T47D (cell line): Measurements from ENCODE around the gene CBL.

Experiments
- DNase-seq, 2 experiments: peaks; one replicate each; pipeline versions ENCODE4 v3.0.0 to v3.0.0-alpha.2; 2011 to 2012; ENCODE audit warnings: low read depth in 1 of 2, low spot score in 1 of 2
- JUND ChIP-seq: IDR thresholded peaks from 2 replicates; pipeline ENCODE4 v1.6.1; 2012; ENCODE audit warnings: low read depth
- in situ Hi-C: cut with HindIII; loops from 2 replicates; pipeline ENCODE4 v1.10.0; 2016; ENCODE audit warnings: low sequenced_read_pairs, low pct_unique_long_range_greater_than_20kb

The CBL gene

DNA sequence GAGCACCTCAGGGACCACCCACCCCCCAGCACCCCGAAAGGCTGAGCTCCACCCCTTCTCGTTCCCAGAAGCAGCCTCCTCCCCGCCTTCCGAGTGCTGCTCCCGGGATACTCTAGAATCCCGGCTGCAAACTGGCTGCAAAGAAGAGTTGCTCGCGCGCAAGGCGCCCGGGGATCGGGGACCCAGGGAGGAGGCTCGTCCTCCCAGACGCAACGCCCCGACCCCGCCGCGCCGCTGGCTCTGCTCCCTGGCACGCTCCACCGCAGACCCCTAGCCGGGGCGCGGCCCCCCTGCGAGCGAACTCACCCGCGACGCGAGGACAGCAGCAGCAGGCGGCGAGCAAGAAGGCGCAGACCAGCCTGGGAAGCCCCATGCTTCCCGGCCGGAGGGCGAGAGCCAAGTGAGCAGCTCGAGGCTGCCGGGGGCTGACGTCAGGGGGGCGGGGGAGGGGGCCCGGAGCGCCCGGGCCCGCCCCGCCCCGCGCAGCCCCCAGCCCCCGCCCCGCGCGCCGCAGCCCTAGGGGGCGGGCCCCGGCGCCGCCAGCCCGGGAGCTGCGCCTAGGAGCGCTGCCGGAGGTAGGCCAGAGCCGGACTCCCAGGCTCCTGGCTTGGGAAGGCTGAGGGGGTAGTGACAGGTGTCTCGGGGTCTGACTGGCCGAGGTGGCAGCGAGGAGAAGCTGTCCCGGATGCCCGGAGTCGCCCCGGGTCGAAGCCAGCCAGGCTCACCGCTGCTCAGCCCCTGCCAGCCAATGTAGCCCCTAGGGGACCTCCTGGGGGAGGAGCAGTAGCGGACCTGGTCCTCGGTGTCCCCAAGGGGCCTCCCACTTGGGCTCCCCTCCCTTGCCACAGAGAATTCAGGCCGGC is 110.8 kb downstream of the CBL start, which contains the start of gene MCAM:
MCAM (minus strand) TSS at position 402 of the 863 bp plus-strand sequence; CDS start at position 373, 29 bp downstream.
- in situ Hi-C loops, result no loop called here
- TF ChIP-seq JUND, result no peak
- no peak for DNase-seq

DNA sequence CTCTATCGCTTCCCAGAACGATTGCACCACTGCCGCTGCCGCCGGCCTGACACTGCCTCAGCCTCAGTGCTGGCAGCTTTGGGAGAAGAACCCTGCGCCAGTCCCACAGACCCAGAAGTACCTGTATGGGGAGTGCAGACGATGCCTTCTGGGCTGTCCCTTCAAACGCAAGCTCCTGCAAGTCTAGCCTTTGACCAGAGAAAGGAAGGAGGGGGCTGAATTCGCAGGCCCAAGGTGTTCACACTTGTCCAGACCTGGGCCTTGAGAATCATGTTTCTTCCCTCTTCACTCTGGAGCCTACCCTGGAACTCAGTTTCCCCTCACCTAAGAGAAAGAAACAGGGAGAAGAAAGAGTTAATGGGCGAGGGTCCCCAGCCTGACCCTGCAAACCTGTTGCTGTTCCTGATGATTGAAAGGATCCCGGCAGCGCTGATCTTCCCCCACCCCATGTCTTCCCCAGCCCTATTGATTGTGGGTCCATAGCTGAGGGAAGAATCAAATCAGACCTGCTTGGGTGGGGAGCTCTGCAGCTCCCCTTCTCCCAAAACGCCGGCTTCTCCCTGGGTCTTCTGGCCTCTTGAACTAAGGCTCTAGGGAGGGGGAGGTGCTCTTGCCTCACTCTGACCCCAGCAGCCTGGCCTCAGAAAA is 111.6 kb downstream of the CBL start:
- in situ Hi-C loops, result no loop called here
- no peak for TF ChIP-seq JUND
- DNase-seq, result no peak

DNA sequence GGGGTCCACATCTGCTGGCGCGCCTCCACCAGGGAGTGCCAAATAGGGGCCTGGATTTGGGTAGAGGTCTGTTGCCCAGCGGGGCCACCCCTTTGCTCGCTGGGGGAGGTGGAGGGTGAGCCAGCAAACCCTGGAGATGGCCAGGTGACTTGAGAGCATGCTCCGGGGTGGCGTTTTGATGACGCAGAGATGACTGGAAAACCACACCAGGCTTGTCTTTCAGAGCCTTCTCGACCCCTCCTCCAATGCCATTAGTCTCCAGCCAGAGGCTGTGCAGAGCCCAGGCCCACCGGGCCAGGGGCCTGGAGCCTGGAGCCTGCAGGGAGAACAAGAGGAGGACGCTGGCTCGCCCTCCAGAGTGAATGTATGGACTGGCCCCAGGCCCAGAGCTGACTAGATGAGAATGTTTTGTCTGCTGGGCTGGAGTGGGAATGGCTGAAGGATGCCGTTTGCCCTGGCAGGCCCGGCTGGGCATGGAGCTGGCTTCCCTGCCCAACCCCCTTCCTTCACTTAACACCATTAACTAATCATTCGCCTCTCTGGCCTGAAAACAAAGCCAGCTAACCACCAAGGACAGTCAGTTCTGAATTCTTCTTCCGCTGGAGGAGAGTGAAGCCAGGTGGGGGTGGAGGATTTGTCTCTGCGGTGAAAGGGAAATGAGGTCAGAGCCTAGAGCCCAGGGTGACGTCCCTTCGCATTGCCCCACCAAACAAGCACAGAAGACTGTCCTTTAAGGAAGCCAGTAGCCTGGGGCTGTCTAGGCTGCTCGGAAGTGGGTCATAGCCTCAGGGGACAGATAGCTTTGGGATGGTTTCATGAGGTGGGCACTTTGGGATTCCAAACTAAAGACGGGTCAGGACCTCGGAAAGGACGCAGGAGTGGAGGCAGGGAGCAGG is 112.3 kb downstream of the CBL start:
- no peak for TF ChIP-seq JUND
- in situ Hi-C loops, result no loop called here
- DNase-seq, result no peak

DNA sequence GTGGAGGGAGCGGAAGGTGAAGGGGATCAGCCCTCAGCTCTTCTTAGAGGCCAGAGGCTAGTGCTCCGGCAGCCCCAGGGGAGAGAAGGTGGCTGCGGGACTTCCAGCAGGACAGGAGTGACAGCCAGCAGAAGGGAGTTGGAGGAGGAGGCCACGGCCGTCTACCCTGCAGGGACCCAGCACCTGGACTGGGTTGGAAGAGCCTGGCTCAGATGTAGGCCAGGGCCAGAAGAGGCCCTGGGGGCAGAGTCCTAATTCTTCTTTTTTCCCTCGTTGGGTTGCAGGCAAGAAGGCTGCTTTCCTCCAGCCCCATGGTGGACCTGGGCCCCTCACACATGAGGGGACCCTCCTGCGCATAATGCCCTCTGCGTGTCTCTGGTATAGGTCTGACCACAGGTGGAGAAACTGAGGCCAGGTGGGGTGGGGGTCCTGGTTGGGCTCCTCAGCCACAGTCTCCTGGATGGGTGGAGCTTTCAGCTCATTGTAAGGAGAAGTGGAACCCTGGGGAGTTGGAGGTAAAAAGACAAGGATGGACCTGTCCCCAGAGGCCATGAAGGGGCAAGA is 113.1 kb downstream of the CBL start:
- no peak for TF ChIP-seq JUND
- in situ Hi-C loops, result no loop called here
- no peak for DNase-seq

DNA sequence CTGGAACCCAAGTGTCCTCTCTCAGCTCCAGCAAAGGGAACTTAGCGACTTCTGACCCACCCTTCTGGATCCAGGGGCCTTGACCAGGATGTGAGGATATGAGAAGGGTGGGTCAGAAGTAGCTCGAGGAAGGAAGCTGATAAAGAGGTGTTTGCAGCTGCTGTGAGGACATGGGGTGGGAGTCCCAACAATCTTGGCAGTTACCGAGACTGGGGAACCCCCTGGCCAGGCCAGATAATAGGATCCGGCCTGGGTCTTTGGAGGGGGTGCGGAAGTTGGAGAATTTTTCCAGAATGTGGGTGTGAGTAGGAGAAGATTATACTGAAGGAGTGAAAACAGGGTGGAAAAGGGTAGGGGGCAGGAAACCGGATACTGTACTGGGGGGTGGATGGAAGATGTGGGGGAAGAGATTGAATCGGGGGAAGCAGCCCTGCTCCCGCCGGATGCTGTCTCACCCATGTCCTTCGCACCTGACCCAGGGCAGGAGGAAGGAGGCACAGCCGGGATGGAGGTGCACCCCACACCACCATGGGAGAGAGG is 113.6 kb downstream of the CBL start:
- DNase-seq, result no peak
- TF ChIP-seq JUND, result no peak

DNA sequence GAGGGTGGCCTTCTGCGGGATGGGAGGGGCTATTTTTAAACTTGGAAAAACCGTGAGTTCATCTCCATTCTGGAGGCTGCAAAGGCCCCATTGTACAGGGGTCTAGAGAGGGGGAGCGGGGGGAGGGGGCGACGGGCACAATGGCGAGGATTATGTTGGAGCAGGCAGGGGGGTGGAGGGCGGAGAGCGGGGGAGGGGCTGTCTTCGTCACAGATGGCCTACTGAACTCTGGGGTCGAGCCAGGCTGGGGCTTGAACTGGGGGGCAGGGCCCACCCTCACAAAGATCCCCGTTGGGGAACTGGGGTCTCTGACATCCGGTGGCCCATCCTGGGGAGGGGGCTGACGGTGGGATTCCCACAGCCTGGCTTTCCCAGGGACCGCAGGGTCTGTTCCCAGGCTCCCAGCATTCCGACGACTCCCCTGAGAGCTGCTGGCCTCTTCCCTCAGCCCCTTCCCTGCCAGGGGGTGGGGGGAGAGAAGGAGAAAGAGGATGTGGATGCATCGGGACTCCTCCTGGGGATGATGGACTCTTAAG is 114.2 kb downstream of the CBL start:
- no peak for DNase-seq
- in situ Hi-C loops, result no loop called here
- no peak for TF ChIP-seq JUND

More for the DNA sequence above, 113.6 kb downstream of the CBL start:
- in situ Hi-C loops, result no loop called here

DNA sequence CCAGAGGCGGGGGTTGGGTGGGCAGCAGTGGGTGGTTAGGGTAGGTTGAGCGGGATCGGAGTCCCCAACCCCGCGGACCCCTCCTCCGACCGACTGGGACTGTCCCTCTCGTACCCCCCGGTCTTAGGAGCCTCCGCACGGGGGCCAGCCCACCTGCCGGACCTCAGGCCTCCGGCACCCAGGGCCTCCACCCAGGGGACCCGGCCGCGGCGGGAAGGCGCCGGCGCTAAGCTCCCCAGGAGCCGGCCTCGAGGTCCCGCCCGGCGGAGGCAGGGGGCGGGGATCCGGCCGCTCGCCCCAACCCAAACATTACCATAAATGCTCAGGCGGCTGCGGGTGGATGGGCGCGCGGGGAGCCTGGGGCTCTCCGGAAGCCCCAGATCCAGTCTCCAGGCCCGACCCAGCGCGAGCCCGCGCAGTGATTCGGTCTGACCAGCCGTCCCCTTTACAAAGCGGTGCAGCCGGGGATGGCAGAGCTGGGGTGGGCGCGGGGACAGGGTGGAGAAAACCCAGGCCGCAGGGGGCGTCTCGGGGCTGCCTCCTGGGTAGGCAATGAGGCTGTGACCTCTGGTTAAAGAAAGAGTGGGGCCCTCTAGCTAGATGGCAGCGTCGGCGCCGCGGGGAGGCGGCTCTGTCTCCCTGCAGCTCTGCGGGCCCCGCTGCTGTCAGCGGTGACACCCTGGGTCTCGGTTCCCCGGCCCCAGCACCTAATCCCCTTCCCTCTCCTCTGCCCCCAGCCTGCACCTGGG is 114.8 kb downstream of the CBL start:
- in situ Hi-C loops, result no loop called here
- TF ChIP-seq JUND, result no peak
- DNase-seq, result peak; percentile 63 to 75

DNA sequence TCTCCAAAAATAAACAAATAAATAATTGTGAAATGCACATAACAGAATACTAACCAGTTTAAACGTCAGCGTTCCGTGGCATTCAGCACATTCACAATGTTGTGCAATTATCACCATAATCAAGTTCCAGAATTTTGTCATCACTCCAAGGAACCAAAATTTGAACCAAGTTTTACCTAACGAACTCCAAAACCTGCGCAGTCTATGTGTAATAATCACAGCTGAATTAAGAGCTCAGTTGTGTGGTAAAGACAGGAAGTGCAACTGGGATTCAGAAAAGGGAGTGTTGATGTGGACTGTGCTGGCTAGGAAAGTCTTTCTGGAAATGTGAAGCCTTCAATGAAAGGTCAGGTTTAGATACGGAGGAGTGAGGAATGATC is 116.2 kb downstream of the CBL start:
- DNase-seq, result no peak
- in situ Hi-C loops, result no loop called here
- TF ChIP-seq JUND, result no peak

DNA sequence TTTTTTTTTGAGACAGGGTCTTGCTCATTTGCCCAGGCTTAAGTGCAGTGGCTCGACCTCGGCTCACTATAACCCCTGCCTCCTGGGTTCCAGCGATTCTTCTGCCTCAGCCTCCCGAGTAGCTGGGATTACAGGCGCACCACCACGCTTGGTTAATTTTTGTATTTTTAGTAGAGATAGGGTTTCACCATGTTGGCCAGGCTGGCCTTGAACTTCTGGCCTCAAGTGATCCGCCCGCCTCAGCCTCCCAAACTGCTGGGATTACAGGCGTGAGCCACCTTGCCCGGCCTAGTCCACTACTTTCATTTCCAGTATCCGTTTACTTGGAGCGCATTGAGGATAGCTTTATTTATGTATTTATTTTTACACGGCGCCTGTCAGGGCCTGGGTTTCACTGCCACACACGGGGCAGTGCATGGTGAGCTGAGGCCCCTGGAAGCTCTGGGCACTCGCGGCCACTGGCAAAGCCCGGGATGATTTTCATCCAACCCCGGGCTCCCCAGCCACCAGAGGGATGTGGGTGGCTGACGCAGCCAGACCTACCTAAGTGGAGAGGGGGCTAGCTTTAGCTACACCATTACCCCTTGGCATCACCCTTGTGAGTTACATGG is 116.9 kb downstream of the CBL start:
- in situ Hi-C loops, result no loop called here
- TF ChIP-seq JUND, result no peak

DNA sequence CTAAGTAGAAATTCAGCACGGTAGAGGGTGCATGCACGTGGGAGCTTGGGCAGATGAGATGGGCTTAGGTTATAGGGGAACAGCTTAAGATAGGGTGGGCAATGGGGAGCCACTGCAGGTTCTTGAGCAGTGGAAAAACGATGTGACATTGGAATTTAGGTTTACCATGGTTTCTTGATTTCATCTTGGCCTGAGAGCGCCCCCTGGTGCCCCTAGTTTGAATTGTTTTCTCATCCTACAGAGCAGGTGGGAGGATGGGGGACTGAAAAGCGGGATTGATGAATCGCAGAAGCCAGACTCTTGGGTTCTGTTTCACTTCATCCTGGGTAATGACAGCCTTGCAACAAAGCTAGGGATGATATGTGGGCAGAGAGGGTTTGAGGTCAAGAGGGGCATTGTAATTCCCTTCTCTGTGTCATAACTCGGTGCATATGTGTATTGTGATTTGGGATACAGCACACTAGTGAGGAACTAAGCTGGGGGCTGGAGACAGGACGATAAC is 117.4 kb downstream of the CBL start:
- in situ Hi-C loops, result no loop called here
- TF ChIP-seq JUND, result no peak
- DNase-seq, result peak; percentile 72 to 82

More for the DNA sequence above, 116.9 kb downstream of the CBL start:
- DNase-seq, result no peak

DNA sequence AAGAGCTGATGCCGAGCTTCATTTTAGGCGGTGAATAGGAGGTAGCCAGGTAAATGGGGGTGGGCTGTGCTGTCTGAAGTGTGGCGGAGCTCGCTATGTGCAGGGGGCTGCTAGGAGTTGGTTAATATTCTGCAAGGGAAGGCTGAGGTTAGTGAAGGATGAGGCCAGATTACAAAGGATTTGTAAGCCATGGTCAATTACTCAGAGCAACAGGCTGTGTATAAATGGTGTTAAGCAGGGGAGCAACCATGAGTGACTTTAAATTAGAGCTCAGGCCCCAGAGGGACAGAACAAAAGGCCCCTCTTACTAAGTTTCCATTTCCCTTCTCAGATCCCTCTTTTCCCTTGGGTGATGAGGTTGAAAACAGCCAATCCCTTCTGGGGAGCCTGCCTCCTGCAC is 118.0 kb downstream of the CBL start:
- in situ Hi-C loops, result no loop called here
- no peak for TF ChIP-seq JUND
- DNase-seq, result no peak
